HG02763 (cell line): Measurements from ENCODE around the gene TMEM184C.
A peak's percentile ranks its signal among the peaks of the same experiment; 100 is the strongest.

Experiments
- ATAC-seq: cut with Tn5 transposase; IDR thresholded peaks from one replicate; pipeline ENCODE4 v1.9.1; 2021; ENCODE audit warnings: mild to moderate bottlenecking, moderate library complexity; ENCODE audit not compliant: unreplicated experiment

The TMEM184C gene

GRCh38 chr4:147648656-147649055, 31.5 kb downstream of the TMEM184C start:
- no peak for ATAC-seq

- no peak for ATAC-seq
Measured at GRCh38 chr4:147651563-147651962, 34.4 kb downstream of the TMEM184C start.

GRCh38 chr4:147655639-147656038, 38.4 kb downstream of the TMEM184C start:
- no peak for ATAC-seq

- ATAC-seq = no peak
Measured at GRCh38 chr4:147658501-147658900, 41.3 kb downstream of the TMEM184C start.

- ATAC-seq = no peak
Measured at GRCh38 chr4:147674073-147674472, 56.9 kb downstream of the TMEM184C start.

- ATAC-seq = no peak
Measured at GRCh38 chr4:147674496-147674895, 57.3 kb downstream of the TMEM184C start.

GRCh38 chr4:147678106-147678505, 60.9 kb downstream of the TMEM184C start:
- ATAC-seq = no peak

- no peak for ATAC-seq
Measured at GRCh38 chr4:147678796-147679549, 61.8 kb downstream of the TMEM184C start.

- ATAC-seq = no peak
Measured at GRCh38 chr4:147682755-147683154, 65.6 kb downstream of the TMEM184C start.

GRCh38 chr4:147683188-147683591, 66.0 kb downstream of the TMEM184C start:
- ATAC-seq = no peak

- ATAC-seq = peak; percentile 100
Measured at GRCh38 chr4:147683717-147684700, 66.8 kb downstream of the TMEM184C start, which contains the start of gene PRMT9. TSS of gene PRMT9 (minus strand) at chr4:147684163. CDS start at chr4:147683987, 176 bp downstream.

- no peak for ATAC-seq
Measured at GRCh38 chr4:147689067-147689466, 71.9 kb downstream of the TMEM184C start.

GRCh38 chr4:147691820-147692219, 74.6 kb downstream of the TMEM184C start:
- ATAC-seq = no peak

- no peak for ATAC-seq
Measured at GRCh38 chr4:147693218-147693617, 76.0 kb downstream of the TMEM184C start.

- no peak for ATAC-seq
Measured at GRCh38 chr4:147696866-147697265, 79.7 kb downstream of the TMEM184C start.

GRCh38 chr4:147704846-147705245, 87.6 kb downstream of the TMEM184C start:
- ATAC-seq = no peak

- no peak for ATAC-seq
Measured at GRCh38 chr4:147707892-147708672, 90.9 kb downstream of the TMEM184C start.

- no peak for ATAC-seq
Measured at GRCh38 chr4:147709999-147710398, 92.8 kb downstream of the TMEM184C start.

- no peak for ATAC-seq
Measured at GRCh38 chr4:147714575-147715401, 97.6 kb downstream of the TMEM184C start.

- peak; percentile 79 for ATAC-seq
Measured at GRCh38 chr4:147717878-147718277, 100.7 kb downstream of the TMEM184C start.
